HCT116 (cell line): ENCODE results near the gene RPL31. TPM values are rescaled to one million over a fixed set of nuclear protein-coding genes. Genes with fewer than 3 reads are reported as not detected.

Source experiments
- ATAC-seq: fragments of 200-7000 bp; cut with Tn5 transposase; 2 replicates; pipeline ENCODE4 v1.9.1; 2020; ENCODE audit warnings: mild to moderate bottlenecking, moderate library complexity
- BruUV-seq: library from RNA; stranded (reverse); fragments of 400-500 nt; replicated peaks from 2 replicates; lab custom pipeline; 2021; lab: Mats Ljungman, UMichigan
- CTCF ChIA-PET: fragments of 300-600 bp; sonication (Branson Sonifier 250); formaldehyde crosslinking; loops from one replicate; lab custom pipeline; 2021; ENCODE audit warnings: antibody characterized with exemption; lab: Charles Lee
- POLR2A ChIA-PET: fragments of 300-600, 350-600 bp; sonication (Branson Sonifier 250); formaldehyde crosslinking; loops from one replicate; lab custom pipeline; 2021; ENCODE audit warnings: antibody characterized with exemption; lab: Charles Lee
- RAD21 ChIA-PET, 2 experiments: fragments of 300-600 bp; sonication (Branson Sonifier 250); formaldehyde crosslinking; loops; one replicate each; lab custom pipeline; 2023; ENCODE audit warnings: low total read pairs in 2 of 2; ENCODE audit not compliant: uncharacterized antibody in 2 of 2, unreplicated experiment in 2 of 2, low non-redundant PET in 1 of 2; lab: Charles Lee
- DNase-seq: peaks from one replicate; pipeline ENCODE4 v3.0.0-alpha.2; 2010; ENCODE audit warnings: low read depth, low spot score
- H2AFZ ChIP-seq: fragments of 200-600 bp; shearing (Covaris generic), sonication (generic); 2 replicates; pipeline ENCODE4 v1.6.1; 2017; ENCODE audit warnings: low read depth, mixed run types, mixed read lengths, antibody characterized with exemption, low read length; ENCODE audit not compliant: poor library complexity, severe bottlenecking
- H3K27ac ChIP-seq: 2 replicates; pipeline ENCODE4 v1.5.1; 2012; ENCODE audit warnings: low read depth, low read length
- H3K27me3 ChIP-seq: fragments of 200-600 bp; sonication (generic); 2 replicates; pipeline ENCODE4 v1.6.1; 2016; ENCODE audit warnings: mixed run types, low read length, mixed read lengths; ENCODE audit not compliant: insufficient read depth
- H3K36me3 ChIP-seq, 2 experiments: fragments of 200-500 bp in 1 of 2; fragments of 200-600 bp in 1 of 2; sonication (Bioruptor generic) in 1 of 2; sonication (generic) in 1 of 2; 2 replicates each; pipeline versions ENCODE4 v1.5.1 to v1.6.1; 2014 to 2016; ENCODE audit warnings: low read length in 2 of 2, inconsistent platforms in 1 of 2, mixed read lengths in 1 of 2, mixed run types in 1 of 2; ENCODE audit not compliant: insufficient read depth in 2 of 2, control insufficient read depth in 1 of 2
- H3K4me1 ChIP-seq, 2 experiments: fragments of 200-600 bp in 1 of 2; sonication (generic) in 1 of 2; 2 replicates each; pipeline versions ENCODE4 v1.5.1 to v1.6.1; 2012 to 2017; ENCODE audit warnings: low read length in 2 of 2, inconsistent platforms in 1 of 2, mild to moderate bottlenecking in 1 of 2, mixed read lengths in 1 of 2, mixed run types in 1 of 2, moderate library complexity in 1 of 2; ENCODE audit not compliant: insufficient read depth in 2 of 2, control insufficient read depth in 1 of 2
- H3K4me2 ChIP-seq: fragments of 200-600 bp; sonication (generic); 2 replicates; pipeline ENCODE4 v1.6.1; 2017; ENCODE audit warnings: mixed run types, low read length, mixed read lengths
- H3K4me3 ChIP-seq, 2 experiments: fragments of 200-600 bp in 1 of 2; sonication (generic) in 1 of 2; replicated peaks in 1 of 2; 2 replicates each; pipeline ENCODE4 v1.5.1; 2011 to 2016; ENCODE audit warnings: low read length in 2 of 2, control low read depth in 1 of 2, low read depth in 1 of 2, mild to moderate bottlenecking in 1 of 2, mixed read lengths in 1 of 2, mixed run types in 1 of 2
- H3K79me2 ChIP-seq: fragments of 200-600 bp; sonication (generic); 2 replicates; pipeline ENCODE4 v1.6.1; 2017; ENCODE audit warnings: mild to moderate bottlenecking, mixed run types, low read length, moderate library complexity, mixed read lengths; ENCODE audit not compliant: insufficient read depth
- H3K9ac ChIP-seq: fragments of 200-600 bp; sonication (generic); 2 replicates; pipeline ENCODE4 v1.6.1; 2016; ENCODE audit warnings: low read length, mixed read lengths
- H3K9me2 ChIP-seq: fragments of 200-600 bp; sonication (generic), shearing (Covaris generic); 2 replicates; pipeline ENCODE4 v1.6.1; 2017; ENCODE audit warnings: mixed run types, mild to moderate bottlenecking, moderate library complexity; ENCODE audit not compliant: insufficient read depth
- H3K9me3 ChIP-seq, 2 experiments: fragments of 200-500 bp in 1 of 2; fragments of 200-600 bp in 1 of 2; sonication (Bioruptor generic) in 1 of 2; sonication (generic) in 1 of 2; 2 replicates each; pipeline ENCODE4 v1.6.1; 2014 to 2017; ENCODE audit warnings: low read length in 2 of 2, mixed read lengths in 2 of 2, inconsistent platforms in 1 of 2, low read depth in 1 of 2, mild to moderate bottlenecking in 1 of 2, mixed run types in 1 of 2, moderate library complexity in 1 of 2; ENCODE audit not compliant: control insufficient read depth in 1 of 2, insufficient read depth in 1 of 2
- H4K20me1 ChIP-seq: fragments of 200-600 bp; sonication (generic), shearing (Covaris generic); 2 replicates; pipeline ENCODE4 v1.6.1; 2017; ENCODE audit warnings: mixed run types, mild to moderate bottlenecking, moderate library complexity; ENCODE audit not compliant: insufficient read depth
- CTCF ChIP-seq, 3 experiments: fragments of 200-600 bp in 1 of 3; sonication (generic) in 1 of 3; IDR thresholded peaks in 2 of 3; conservative IDR thresholded peaks in 1 of 3; 2 replicates each; pipeline ENCODE4 v1.5.1; 2012 to 2017; ENCODE audit warnings: low read depth in 2 of 3, low read length in 2 of 3, antibody characterized with exemption in 1 of 3, borderline replicate concordance in 1 of 3, control low read depth in 1 of 3, mild to moderate bottlenecking in 1 of 3, mixed read lengths in 1 of 3, mixed run types in 1 of 3, moderate library complexity in 1 of 3; ENCODE audit not compliant: insufficient read depth in 1 of 3
- FOSL1 ChIP-seq: IDR thresholded peaks from 2 replicates; pipeline ENCODE4 v1.6.1; 2012; ENCODE audit warnings: low read depth
- POLR2A ChIP-seq: IDR thresholded peaks from 2 replicates; pipeline ENCODE4 v1.7.0; 2011; ENCODE audit warnings: borderline replicate concordance; ENCODE audit not compliant: insufficient read depth, insufficient read length; ENCODE audit errors: extremely low read depth
- RAD21 ChIP-seq: IDR thresholded peaks from 2 replicates; pipeline ENCODE4 v1.6.1; 2012; ENCODE audit warnings: low read depth, mild to moderate bottlenecking
- REST ChIP-seq: IDR thresholded peaks from 2 replicates; pipeline ENCODE4 v1.6.1; 2012; ENCODE audit warnings: low read depth
- ZNF274 ChIP-seq: fragments of 200-500 bp; sonication (Bioruptor generic); IDR thresholded peaks from 2 replicates; pipeline ENCODE4 v1.6.1; 2014; ENCODE audit warnings: mild to moderate bottlenecking, low read depth, low read length, inconsistent platforms
- intact Hi-C: fragments of 100-400 bp; cut with micrococcal nuclease; formaldehyde crosslinking; loops from 2 replicates; pipeline ENCODE4 v1.10.0; 2022
- total RNA-seq: library from RNA; stranded (reverse); gene quantifications from one replicate; pipeline ENCODE4 v1.2.1, GENCODE V29; 2021; ENCODE audit not compliant: unreplicated experiment

RPL31 gene
- total RNA-seq, 1 experiment from 2014 or later, result 1,340 TPM

- Histone ChIP-seq H4K20me1 (no peaks in the 10 kb centered on the region), H3K27ac (no peak overlapping the region), H3K79me2 (no peaks in the 10 kb centered on the region), H3K4me2 (no peak overlapping the region), H3K9ac (no peak overlapping the region), H2AFZ (no peak overlapping the region), H3K9me2 (no peaks in the 10 kb centered on the region), H3K36me3 (no peaks in the 10 kb centered on the region), H3K27me3 (no peaks in the 10 kb centered on the region), H3K9me3 (no peaks in the 10 kb centered on the region), H3K4me3 (no peak overlapping the region)
- ChIA-PET POLR2A (no interaction called here), RAD21 (no interaction called here), CTCF (interaction anchor here (1.2 to 1.6 kb wide), 3 partner anchors 249 to 373 kb away, joined by 3 to 6 read pairs (median 3); no protein-coding TSS in a partner anchor)
- intact Hi-C loops, result loop anchor here (10.0 kb wide), 1 partner anchor 555 kb away; no protein-coding TSS in a partner anchor
- no peak for ATAC-seq
- no TSS peak for BruUV-seq
- no peak for TF ChIP-seq POLR2A
- TF ChIP-seq, all 23 proteins: peak for 0
- DNase-seq, result no peak
- peaks cover 7 to 9% of the 10 kb centered on the region in 2 experiments for H3K4me1 ChIP-seq
Observed at GRCh38 chr2:100980046-100980445, 22.0 kb upstream of the RPL31 start.

- intact Hi-C loops, result loop anchor here (10.0 kb wide), 1 partner anchor 556 kb away; no protein-coding TSS in a partner anchor
- Histone ChIP-seq H3K4me3 (no peak overlapping the region), H3K9me2 (no peaks in the 10 kb centered on the region), H3K36me3 (no peaks in the 10 kb centered on the region), H3K4me1 (peaks cover 7 to 9% of the 10 kb centered on the region in 2 experiments), H3K4me2 (peak overlapping the region; percentile 30), H3K27ac (no peak overlapping the region), H3K9me3 (no peaks in the 10 kb centered on the region)
- RAD21 ChIA-PET, result no interaction called here
- no TSS peak for BruUV-seq
- ATAC-seq, result no peak
- DNase-seq, result no peak
- TF ChIP-seq FOSL1 (no peak), ZNF274 (no peak), REST (no peak), CTCF (IDR thresholded peaks at IDR 0.05 in 2 of 3, conservative IDR thresholded peaks at IDR 0.05 in 1 of 3; ENCODE audit: borderline replicate concordance in 1 of 3, insufficient read depth in 1 of 3, low read depth in 2 of 3, low read length in 2 of 3) (no peak), RAD21 (no peak)
- TF ChIP-seq, all 23 proteins: peak for 0
- H4K20me1 ChIP-seq, result no peaks in the 10 kb centered on the region
- POLR2A ChIA-PET, result no interaction called here
- H3K79me2 ChIP-seq, result no peaks in the 10 kb centered on the region
- CTCF ChIA-PET, result interaction anchor here (1.6 kb wide), 1 partner anchor 373 kb away, joined by 6 read pairs; no protein-coding TSS in a partner anchor
- H3K27me3 ChIP-seq, result no peaks in the 10 kb centered on the region
- H3K9ac ChIP-seq, result no peak overlapping the region
- H2AFZ ChIP-seq, result no peak overlapping the region
Observed at GRCh38 chr2:100981011-100981410, 21.1 kb upstream of the RPL31 start.
